ENCODE data around the gene CLCN4. TPM values are rescaled to one million over a fixed set of nuclear protein-coding genes. Genes with fewer than 3 reads are reported as not detected.

Gene CLCN4
- total RNA-seq, 1 donor = 14.1 TPM

- no peak for DNase-seq (ENCODE audit: insufficient read length, low spot score, missing footprints)
- no peak for TF ChIP-seq CTCF (IDR thresholded peaks at IDR 0.05; ENCODE audit: extremely low read depth, low read depth, low read length)
- Histone ChIP-seq H3K27me3 (ENCODE audit: insufficient read depth, low read length) (no peaks in the 10 kb centered on the region), H3K4me2 (ENCODE audit: insufficient read depth, low read length) (no peak overlapping the region), H3K4me3 (ENCODE audit: insufficient read depth, low read length) (no peak overlapping the region), H3K9me3 (ENCODE audit: low read depth, low read length) (peaks cover 3% of the 10 kb centered on the region), H3K79me2 (ENCODE audit: insufficient read depth, low read length) (no peaks in the 10 kb centered on the region), H3K4me1 (ENCODE audit: insufficient read depth, low read length) (no peaks in the 10 kb centered on the region), H3K27ac (ENCODE audit: low read depth, low read length) (no peak overlapping the region), H4K20me1 (ENCODE audit: insufficient read depth, low read length) (no peaks in the 10 kb centered on the region), H2AFZ (ENCODE audit: low read length) (no peak overlapping the region), H3K36me3 (ENCODE audit: insufficient read depth, low read length) (no peaks in the 10 kb centered on the region)
These were observed 109.0 kb downstream of the CLCN4 start for GRCh38 chrX:10265775-10266174.

- H3K36me3 ChIP-seq (ENCODE audit: insufficient read depth, low read length) = no peaks in the 10 kb centered on the region
- H3K4me2 ChIP-seq (ENCODE audit: insufficient read depth, low read length) = no peak overlapping the region
- no peak overlapping the region for H3K27ac ChIP-seq (ENCODE audit: low read depth, low read length)
- H2AFZ ChIP-seq (ENCODE audit: low read length) = no peak overlapping the region
- H3K79me2 ChIP-seq (ENCODE audit: insufficient read depth, low read length) = no peaks in the 10 kb centered on the region
- H4K20me1 ChIP-seq (ENCODE audit: insufficient read depth, low read length) = no peaks in the 10 kb centered on the region
- H3K27me3 ChIP-seq (ENCODE audit: insufficient read depth, low read length) = no peaks in the 10 kb centered on the region
- no peak for TF ChIP-seq CTCF (IDR thresholded peaks at IDR 0.05; ENCODE audit: extremely low read depth, low read depth, low read length)
- no peaks in the 10 kb centered on the region for H3K9me3 ChIP-seq (ENCODE audit: low read depth, low read length)
- no peaks in the 10 kb centered on the region for H3K4me1 ChIP-seq (ENCODE audit: insufficient read depth, low read length)
- no peak for DNase-seq (ENCODE audit: insufficient read length, low spot score, missing footprints)
- no peak overlapping the region for H3K4me3 ChIP-seq (ENCODE audit: insufficient read depth, low read length)
These were observed 121.9 kb downstream of the CLCN4 start for GRCh38 chrX:10278716-10279115.

- no peak overlapping the region for H2AFZ ChIP-seq (ENCODE audit: low read length)
- DNase-seq (ENCODE audit: insufficient read length, low spot score, missing footprints) = no peak
- no peak for TF ChIP-seq CTCF (IDR thresholded peaks at IDR 0.05; ENCODE audit: extremely low read depth, low read depth, low read length)
These were observed 123.3 kb downstream of the CLCN4 start for GRCh38 chrX:10280071-10280470.

GRCh38 chrX:10282490-10282889, 125.7 kb downstream of the CLCN4 start:
- H2AFZ ChIP-seq (ENCODE audit: low read length) = no peak overlapping the region
- H3K4me2 ChIP-seq (ENCODE audit: insufficient read depth, low read length) = no peak overlapping the region
- H3K9me3 ChIP-seq (ENCODE audit: low read depth, low read length) = no peaks in the 10 kb centered on the region
- TF ChIP-seq CTCF (IDR thresholded peaks at IDR 0.05; ENCODE audit: extremely low read depth, low read depth, low read length) = no peak
- H3K79me2 ChIP-seq (ENCODE audit: insufficient read depth, low read length) = no peaks in the 10 kb centered on the region
- no peak overlapping the region for H3K4me3 ChIP-seq (ENCODE audit: insufficient read depth, low read length)
- no peaks in the 10 kb centered on the region for H4K20me1 ChIP-seq (ENCODE audit: insufficient read depth, low read length)
- H3K4me1 ChIP-seq (ENCODE audit: insufficient read depth, low read length) = no peaks in the 10 kb centered on the region
- H3K36me3 ChIP-seq (ENCODE audit: insufficient read depth, low read length) = no peaks in the 10 kb centered on the region
- no peaks in the 10 kb centered on the region for H3K27me3 ChIP-seq (ENCODE audit: insufficient read depth, low read length)
- H3K27ac ChIP-seq (ENCODE audit: low read depth, low read length) = no peak overlapping the region
- no peak for DNase-seq (ENCODE audit: insufficient read length, low spot score, missing footprints)

More at GRCh38 chrX:10280071-10280470, 123.3 kb downstream of the CLCN4 start:
- Histone ChIP-seq H3K4me1 (ENCODE audit: insufficient read depth, low read length) (no peaks in the 10 kb centered on the region), H3K9me3 (ENCODE audit: low read depth, low read length) (no peaks in the 10 kb centered on the region), H3K27ac (ENCODE audit: low read depth, low read length) (no peak overlapping the region), H3K4me2 (ENCODE audit: insufficient read depth, low read length) (no peak overlapping the region), H3K27me3 (ENCODE audit: insufficient read depth, low read length) (no peaks in the 10 kb centered on the region), H3K79me2 (ENCODE audit: insufficient read depth, low read length) (no peaks in the 10 kb centered on the region), H3K4me3 (ENCODE audit: insufficient read depth, low read length) (no peak overlapping the region), H4K20me1 (ENCODE audit: insufficient read depth, low read length) (no peaks in the 10 kb centered on the region), H3K36me3 (ENCODE audit: insufficient read depth, low read length) (no peaks in the 10 kb centered on the region)
